ENCODE measurements around the gene CECR2.

The CECR2 gene

DNA sequence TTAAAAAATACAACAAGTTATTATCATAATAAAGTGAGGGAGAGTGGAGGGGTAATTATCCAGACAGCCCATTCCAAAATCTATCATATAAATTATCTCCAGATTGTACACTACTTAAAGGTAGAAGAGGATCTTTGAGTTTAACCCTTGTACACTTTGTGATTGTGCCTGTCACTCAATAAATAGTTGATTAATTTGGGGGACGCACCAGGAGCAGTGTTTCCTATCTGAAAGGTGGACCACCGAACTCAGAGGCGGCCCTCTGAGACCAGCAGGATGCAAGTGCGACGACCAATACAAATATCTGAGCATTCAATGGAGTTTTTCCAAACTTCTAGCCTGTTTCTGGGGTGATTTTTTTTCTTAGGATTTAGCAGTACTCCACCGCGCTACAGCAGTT, 1.1 kb upstream of the CECR2 start:
- no peak for DNase-seq (ENCODE audit: low read depth)

GRCh38 chr22:17368554-17369438, 464 bp upstream of the CECR2 start:
- peak; percentile 30 for DNase-seq (ENCODE audit: low read depth)

DNA sequence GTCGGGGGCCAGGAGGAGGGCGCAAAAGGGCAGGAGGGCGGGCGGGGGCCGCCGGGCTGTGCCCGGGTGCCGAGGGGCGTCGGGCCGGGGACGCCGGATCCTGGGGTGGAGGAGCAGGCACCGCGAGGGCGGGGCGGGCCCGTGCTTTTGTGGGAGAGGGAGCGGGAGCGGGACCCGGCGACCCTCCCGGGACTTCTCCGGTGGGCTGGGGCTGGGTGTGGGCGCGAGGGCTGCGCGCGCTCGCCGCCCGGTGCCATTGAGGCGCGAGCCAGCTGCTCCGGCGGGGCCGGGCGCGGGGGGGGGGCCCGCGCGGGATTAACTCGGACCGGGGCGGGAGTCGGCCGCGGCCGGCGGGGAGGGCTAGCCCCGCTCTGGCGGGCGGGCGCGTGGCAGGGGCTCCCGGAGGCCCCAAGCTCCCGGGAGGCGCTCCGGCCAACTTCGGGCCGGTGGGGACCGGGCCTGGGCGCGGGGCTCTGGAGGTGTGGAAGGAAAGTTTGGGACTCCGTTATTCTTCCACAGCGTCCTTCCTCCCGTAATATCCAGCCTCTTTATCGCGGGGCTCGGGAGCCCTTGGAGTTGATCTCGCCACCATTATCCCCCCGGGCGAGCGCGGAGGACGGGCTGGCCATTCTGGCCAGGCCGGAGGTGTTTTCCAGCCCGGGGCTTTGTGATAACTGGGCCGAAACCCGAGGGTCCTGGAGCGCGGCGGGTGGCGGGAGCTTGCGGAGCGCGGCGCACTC, 936 bp downstream of the CECR2 start:
- no peak for DNase-seq (ENCODE audit: low read depth)

DNA sequence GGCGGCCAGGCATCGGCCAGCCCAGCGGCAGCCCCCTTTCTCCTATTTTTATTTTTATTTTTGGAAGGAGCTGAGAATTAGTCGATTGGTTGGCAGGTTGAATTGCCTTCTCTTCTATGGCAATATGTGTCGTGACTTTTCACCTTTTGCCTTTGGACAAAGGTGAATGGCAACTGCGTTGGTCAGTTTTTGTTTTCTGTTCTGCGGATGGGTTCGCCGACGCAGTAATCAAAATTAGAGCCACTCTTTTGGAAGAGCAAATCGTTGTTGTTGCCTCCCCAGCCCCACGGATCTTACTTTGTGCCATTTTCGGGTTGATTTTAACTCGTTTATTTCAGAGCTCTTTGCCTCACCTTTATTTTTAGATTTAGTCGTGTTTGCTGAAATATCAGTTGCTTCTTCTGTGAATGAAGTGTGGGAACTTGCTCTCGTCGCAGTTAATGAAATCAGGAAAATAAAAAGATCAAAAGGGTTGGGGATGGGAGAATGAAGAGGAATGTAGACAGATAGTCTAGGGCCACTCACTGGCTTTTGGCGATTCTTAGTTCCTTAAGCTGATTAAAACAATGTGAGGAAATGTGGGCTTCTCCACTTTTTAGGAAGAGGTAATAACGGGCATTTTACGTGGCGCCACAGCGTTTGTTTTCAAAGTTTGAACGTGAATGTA, 1.6 kb downstream of the CECR2 start:
- DNase-seq (ENCODE audit: low read depth): no peak

DNA sequence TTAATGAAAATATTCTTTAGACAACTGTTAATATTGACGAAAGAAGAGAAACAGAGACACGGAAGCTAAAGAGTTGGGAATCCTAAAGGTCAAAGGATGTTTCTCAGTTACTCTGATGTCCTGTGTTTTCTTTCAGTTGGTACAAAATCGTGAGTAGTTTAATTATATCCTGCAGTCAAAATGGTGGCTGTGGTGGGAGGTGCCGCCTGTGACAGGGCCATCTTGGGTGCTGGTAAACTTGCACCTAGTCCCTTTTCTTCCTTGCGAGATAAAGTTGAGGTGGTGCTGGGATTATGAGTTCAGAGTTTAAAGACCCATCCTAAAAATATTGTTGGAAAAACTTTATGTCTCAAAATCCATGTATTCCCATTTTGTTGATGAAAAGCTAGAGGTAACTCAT, 2.2 kb downstream of the CECR2 start:
- no peak for DNase-seq (ENCODE audit: low read depth)

DNA sequence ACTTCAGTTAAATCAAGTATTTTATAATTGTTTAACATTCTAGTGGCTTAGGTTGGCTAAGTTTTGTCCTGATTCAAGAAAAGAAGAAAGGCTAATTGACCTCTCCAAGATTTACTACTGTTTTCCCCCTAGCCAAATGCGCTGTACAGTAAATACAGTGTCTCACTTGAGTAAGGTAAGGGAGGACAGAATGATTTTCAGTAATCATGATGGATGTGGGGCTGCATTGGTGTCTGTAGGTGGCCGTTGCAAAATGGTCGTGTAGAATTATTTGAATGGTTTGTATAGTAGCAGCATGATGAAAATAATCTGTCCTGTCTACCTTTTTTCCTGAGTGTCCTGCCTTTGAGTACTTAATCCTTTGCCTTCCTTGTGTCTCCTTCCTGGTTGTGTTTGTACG, 4.6 kb downstream of the CECR2 start:
- DNase-seq (ENCODE audit: low read depth): no peak

DNA sequence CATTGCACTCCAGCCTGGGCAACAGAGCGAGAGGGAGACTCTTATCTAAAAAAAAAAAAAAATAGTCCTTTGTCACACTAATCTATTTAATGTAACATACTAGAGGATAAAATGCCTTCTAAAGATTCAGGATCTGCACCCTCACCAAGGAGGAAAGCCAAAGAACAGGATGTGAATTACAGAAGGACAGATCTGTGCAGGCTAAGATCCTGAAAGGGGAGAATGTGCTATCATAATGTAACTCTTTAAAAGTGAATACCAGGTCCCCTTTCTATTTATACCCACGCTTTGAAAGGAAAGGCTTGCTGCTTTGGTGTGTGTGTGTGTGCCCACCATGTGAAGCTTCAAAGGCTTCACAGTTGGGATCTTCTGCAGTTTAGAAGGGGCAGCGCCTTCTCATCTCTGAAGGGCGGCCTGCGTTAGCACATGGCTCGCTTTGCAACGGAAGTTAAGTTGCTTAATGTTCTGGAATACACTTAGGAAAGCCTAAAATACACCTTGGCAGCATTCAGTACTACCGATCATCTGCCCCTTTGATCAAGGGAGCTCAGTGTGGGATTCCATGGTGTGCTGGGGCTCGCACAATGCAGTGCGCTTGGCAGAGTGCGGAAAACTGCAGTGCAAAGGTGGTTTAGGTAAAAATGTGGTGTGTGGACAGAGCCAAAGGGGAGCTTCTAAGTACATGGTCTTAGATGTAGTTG, 6.8 kb downstream of the CECR2 start:
- no peak for DNase-seq (ENCODE audit: low read depth)

DNA sequence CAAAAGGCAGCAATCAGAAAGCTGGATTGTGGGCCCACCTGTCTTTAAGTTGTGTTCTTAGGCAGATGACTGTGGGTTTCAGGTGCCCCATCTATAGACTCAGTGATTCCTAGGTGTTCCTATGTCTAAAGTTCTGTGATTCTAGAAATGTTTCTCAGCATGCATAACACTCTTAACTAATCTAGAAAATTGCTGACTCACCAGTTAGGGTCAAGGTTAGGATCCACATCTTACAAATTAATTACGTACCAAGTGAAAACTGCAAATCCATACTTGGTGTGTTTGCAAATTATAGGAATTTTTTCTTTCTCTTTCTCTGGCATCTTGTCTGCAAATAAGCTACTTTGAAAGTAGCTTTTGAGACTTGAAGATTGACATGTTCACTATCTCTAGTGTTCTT, 7.7 kb downstream of the CECR2 start:
- DNase-seq (ENCODE audit: low read depth): no peak

DNA sequence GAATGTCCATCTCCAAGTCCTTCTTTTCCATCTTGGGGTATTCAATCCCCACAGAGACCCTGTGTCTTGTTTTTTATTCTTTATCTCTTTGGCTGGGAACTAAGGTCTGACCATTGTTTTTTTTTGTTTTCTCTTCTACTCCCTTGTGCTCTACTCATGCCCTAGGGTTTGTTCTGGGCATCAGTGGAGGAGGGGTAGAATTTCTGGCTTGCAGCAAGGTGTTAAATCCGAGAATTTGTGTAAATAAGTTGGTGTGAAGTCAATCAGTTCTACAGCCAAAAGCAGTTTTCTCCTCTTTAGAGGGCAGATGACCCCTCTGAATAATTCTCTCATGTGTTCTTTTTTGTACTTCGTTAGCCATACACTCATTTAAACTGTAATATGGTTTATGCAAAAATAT, 10.7 kb downstream of the CECR2 start:
- DNase-seq (ENCODE audit: low read depth): no peak

GRCh38 chr22:17380359-17381087, 11.3 kb downstream of the CECR2 start:
- no peak for DNase-seq (ENCODE audit: low read depth)

DNA sequence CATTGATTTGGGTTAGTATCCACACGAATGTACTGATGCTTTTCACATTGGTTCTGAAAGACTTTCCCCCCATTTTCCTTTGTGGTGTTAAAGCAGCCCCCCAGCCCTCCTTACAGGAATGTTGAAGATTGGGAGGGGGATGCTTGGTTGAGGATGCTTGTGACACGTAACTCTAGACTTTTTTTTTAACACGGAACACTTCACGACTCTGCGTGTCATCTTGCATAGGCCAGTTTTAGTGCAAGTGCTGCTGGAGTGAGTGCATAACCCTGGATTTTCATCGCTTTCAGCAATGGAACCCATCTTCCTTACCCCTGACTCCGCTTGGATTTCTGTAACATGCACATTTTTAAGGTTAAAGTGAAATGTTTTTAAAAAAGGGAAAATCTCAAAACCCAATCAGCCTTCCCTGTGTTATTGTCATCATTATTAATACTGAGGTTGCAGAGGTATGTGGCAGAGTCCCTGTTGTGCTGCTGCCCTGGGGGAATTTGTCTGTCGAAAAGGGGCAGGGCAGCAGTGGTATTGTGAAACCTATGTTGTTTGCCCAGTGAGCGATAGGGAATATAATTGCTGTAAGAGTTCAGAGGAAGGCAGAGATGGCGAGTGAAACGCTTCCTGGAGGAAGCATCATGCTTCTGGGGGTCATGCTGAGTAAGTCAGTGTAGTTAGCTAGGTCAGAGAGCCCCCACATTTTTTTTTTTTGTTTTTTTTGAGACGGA, 12.1 kb downstream of the CECR2 start:
- no peak for DNase-seq (ENCODE audit: low read depth)

- DNase-seq (ENCODE audit: low read depth): no peak
These were observed 15.5 kb downstream of the CECR2 start for GRCh38 chr22:17384612-17385330.

- DNase-seq (ENCODE audit: low read depth): no peak
These were observed 18.1 kb downstream of the CECR2 start for GRCh38 chr22:17387356-17387755.

DNA sequence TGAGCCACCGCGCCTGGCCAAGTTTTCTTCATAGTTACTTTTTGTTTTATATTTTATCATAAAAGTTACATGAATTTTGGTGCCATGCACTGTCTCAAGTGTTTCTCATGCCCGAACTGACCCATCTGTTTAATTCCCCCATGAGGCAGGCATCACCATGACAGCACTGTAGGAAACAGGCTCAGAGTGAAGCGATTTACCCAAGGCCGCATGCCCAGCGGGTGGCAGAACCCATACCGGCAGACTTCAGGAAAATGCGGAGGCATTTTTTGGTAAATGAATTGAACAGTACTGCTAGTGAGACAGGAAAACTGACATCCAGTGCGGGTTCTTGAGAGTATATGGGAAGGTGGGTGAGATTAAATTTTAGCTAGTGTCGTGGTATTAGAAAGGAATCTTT, 19.0 kb downstream of the CECR2 start:
- DNase-seq (ENCODE audit: low read depth): no peak

DNA sequence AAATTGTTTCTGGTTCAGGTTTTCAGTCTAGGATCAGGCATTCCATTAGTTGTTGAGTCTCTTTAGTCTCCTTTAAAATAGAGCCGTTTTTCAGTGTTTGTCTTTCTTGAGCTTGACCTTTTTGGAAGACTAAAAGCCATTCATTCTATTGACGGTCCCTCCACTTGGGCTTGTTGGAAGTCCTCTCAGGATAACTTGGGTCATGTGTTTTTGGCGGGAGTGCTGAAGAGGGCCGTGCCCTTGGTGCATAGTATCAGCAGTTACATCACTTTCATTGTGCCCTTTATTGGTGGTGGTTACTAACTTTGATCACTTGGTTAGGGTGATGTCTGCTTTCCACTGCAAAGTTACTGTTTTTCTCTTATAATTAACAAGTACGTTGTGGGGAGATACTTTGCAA, 20.8 kb downstream of the CECR2 start:
- DNase-seq (ENCODE audit: low read depth): no peak

- DNase-seq (ENCODE audit: low read depth): no peak
These were observed 27.3 kb downstream of the CECR2 start for GRCh38 chr22:17396516-17396915.

- DNase-seq (ENCODE audit: low read depth): peak; percentile 22
These were observed 28.7 kb downstream of the CECR2 start for GRCh38 chr22:17397756-17398547.

GRCh38 chr22:17400305-17400704, 31.0 kb downstream of the CECR2 start:
- DNase-seq (ENCODE audit: low read depth): peak; percentile 29

DNA sequence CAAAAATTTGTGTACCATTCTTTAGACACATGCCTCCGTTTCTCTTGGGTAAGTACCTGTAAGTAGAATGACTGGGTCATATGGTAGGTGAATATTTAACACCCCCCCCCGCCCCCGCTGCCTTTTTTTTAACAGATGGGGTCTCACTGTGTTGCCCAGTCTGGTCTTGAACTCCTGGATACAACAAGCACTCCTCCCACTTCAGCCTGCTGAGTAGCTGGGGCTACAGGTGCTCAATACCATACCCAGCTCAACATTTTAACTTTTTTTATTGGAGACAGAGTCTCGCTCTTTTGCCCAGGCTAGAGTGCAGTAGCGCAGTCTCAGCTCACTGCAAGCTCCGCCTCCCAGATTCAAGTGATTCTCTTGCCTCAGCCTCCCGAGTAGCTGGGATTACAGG, 32.5 kb downstream of the CECR2 start:
- DNase-seq (ENCODE audit: low read depth): no peak
